Calu3 (cell line): ENCODE data around the gene FGFRL1. TPM values are rescaled to one million over a fixed set of nuclear protein-coding genes. Genes with fewer than 3 reads are reported as not detected.

Experiments
- Bru-seq: library from RNA; stranded (reverse); fragments of 400-500 nt; gene quantifications from one replicate; lab custom pipeline; 2021; lab: Mats Ljungman, UMichigan
- BruChase-seq, 2 experiments: library from RNA; stranded (reverse); fragments of 400-500 nt; gene quantifications; one replicate each; lab custom pipeline; 2021; lab: Mats Ljungman, UMichigan
- BruUV-seq: library from RNA; stranded (reverse); fragments of 400-500 nt; replicated peaks from 2 replicates; lab custom pipeline; 2021; lab: Mats Ljungman, UMichigan
- CTCF ChIA-PET: fragments of 300-600 bp; sonication (Branson Sonifier 250); formaldehyde crosslinking; loops from one replicate; lab custom pipeline; 2022; ENCODE audit warnings: antibody characterized with exemption; lab: Charles Lee
- DNase-seq: peaks from one replicate; pipeline ENCODE4 v3.0.0; 2022
- H3K27ac Mint-ChIP-seq: one replicate; pipeline ENCODE4 v1.8.0; 2022; ENCODE audit warnings: mixed read lengths; ENCODE audit not compliant: unreplicated experiment
- H3K27me3 Mint-ChIP-seq: one replicate; pipeline ENCODE4 v1.8.0; 2022; ENCODE audit warnings: mixed read lengths; ENCODE audit not compliant: unreplicated experiment
- H3K36me3 Mint-ChIP-seq: one replicate; pipeline ENCODE4 v1.8.0; 2022; ENCODE audit warnings: mild to moderate bottlenecking, moderate library complexity, mixed read lengths; ENCODE audit not compliant: insufficient read depth, unreplicated experiment
- H3K4me1 Mint-ChIP-seq: one replicate; pipeline ENCODE4 v1.8.0; 2022; ENCODE audit warnings: mild to moderate bottlenecking, low read depth, mixed read lengths; ENCODE audit not compliant: unreplicated experiment
- H3K4me3 Mint-ChIP-seq: one replicate; pipeline ENCODE4 v1.8.0; 2022; ENCODE audit warnings: mild to moderate bottlenecking, low read depth, moderate library complexity, mixed read lengths; ENCODE audit not compliant: unreplicated experiment
- H3K9me3 Mint-ChIP-seq: one replicate; pipeline ENCODE4 v1.8.0; 2022; ENCODE audit warnings: low read depth, mixed read lengths; ENCODE audit not compliant: unreplicated experiment
- CTCF ChIP-seq: fragments of 200-600 bp; IDR thresholded peaks from one replicate; pipeline ENCODE4 v1.8.0; 2022; ENCODE audit warnings: antibody characterized with exemption; ENCODE audit not compliant: unreplicated experiment
- intact Hi-C: fragments of 100-400 bp; cut with micrococcal nuclease; formaldehyde crosslinking; loops from one replicate; pipeline ENCODE4 v1.10.0; 2022; ENCODE audit not compliant: unreplicated experiment
- long read RNA-seq: library from polyadenylated mRNA; stranded (forward); transcript quantifications from one replicate; pipeline ENCODE4 v2.0.0, GENCODE V29; 2022
- total RNA-seq: library from RNA; stranded (reverse); gene quantifications from 2 replicates; pipeline ENCODE4 v1.2.3, GENCODE V29; 2022

FGFRL1 gene
- 36.8 and 43.2 TPM in 2 replicates for total RNA-seq
- Bru-seq, nascent RNA = percentile 45 among the genes with signal in this experiment
- percentile 75 among the genes with signal in this experiment for BruChase-seq, experiment 1, labeled RNA remaining after a 6-hour chase
- BruChase-seq, experiment 2, labeled RNA remaining after a 2-hour chase = percentile 61 among the genes with signal in this experiment
- long read RNA-seq, partial matches to known transcripts = 22 of 29 reads
- long read RNA-seq, other reads (novel, unspliced or antisense) = 2 of 29 reads

GRCh38 chr4:1011022-1011665 lies at the start of gene FGFRL1:
FGFRL1 (plus strand) TSS chr4:1011626; CDS start chr4:1012486, 860 bp downstream.
- Mint-ChIP-seq H3K27me3 (peaks cover 34% of the 10 kb centered on the region), H3K4me3 (peak within 1 kb of the TSS; percentile 62), H3K36me3 (peaks cover 41% of the 10 kb centered on the region), H3K4me1 (peaks cover 12% of the 10 kb centered on the region), H3K9me3 (no peaks in the 10 kb centered on the region), H3K27ac (peak within 1 kb of the TSS; percentile 56)
- CTCF ChIA-PET = interaction anchor here (1.0 kb wide), 1 partner anchor 32 kb away, joined by 3 read pairs; no protein-coding TSS in a partner anchor
- no peak for TF ChIP-seq CTCF
- BruUV-seq = no TSS peak
- intact Hi-C loops = no loop called here
- DNase-seq = peak; percentile 90

DNA sequence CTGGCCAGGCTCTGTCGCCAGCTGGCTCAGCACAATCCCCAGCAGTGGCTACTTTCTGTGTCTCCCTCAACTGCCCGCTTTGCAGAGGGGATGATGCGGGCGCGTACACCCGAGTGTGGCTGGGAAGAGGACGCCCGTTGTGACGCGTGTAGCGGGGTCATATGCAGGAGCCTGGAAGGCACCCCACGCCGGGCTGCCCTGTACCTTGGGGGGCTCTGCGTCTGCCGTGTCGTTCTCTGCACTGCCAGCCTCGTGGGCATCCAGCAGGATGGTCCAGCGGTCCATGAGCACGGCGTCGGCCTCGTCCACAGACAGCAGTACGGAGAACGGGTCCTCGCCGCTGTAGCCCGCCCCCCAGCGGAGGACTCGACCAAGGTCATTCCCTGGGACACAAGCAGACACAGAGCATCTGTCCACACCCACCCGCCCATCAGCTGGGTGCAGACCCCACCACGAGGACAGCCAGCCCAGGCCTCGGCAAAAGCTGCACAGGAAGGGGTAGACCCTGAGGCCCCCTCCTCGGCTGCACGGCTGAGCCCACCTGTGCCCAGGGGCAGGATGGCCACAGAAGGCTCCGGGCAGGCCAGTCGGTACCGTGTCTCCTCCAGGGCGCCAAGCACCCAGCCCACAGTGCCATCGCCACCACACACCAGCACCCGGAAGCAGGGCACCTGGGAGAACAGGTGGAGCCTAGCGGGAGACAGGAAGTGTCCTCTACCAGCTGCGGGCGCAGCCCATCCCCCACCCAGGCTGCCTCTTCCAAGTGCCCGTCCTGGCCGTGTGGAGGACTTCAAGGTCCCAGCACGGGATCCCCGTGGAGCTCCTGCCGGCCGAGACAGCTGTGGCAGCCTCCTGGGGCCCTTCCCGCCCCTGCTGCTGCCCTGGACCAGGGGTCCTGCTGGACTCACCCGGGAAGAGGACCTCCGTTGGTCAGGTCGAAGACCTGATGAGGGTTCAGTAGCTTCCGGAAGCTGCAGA lies 48.9 kb upstream of the FGFRL1 start:
- no peak for TF ChIP-seq CTCF
- Mint-ChIP-seq H3K4me1 (no peaks in the 10 kb centered on the region), H3K36me3 (peaks cover 17% of the 10 kb centered on the region), H3K27ac (no peak overlapping the region), H3K4me3 (no peak overlapping the region), H3K27me3 (no peaks in the 10 kb centered on the region), H3K9me3 (no peaks in the 10 kb centered on the region)
- no TSS peak for BruUV-seq
- CTCF ChIA-PET = no interaction called here
- DNase-seq = no peak
- intact Hi-C loops = no loop called here

- H3K4me3 Mint-ChIP-seq = no peak overlapping the region
- peaks cover 15% of the 10 kb centered on the region for H3K36me3 Mint-ChIP-seq
- no peak for TF ChIP-seq CTCF
- no peak for DNase-seq
- intact Hi-C loops = no loop called here
- CTCF ChIA-PET = no interaction called here
- BruUV-seq = no TSS peak
- no peaks in the 10 kb centered on the region for H3K9me3 Mint-ChIP-seq
- no peaks in the 10 kb centered on the region for H3K27me3 Mint-ChIP-seq
- H3K27ac Mint-ChIP-seq = no peak overlapping the region
- no peaks in the 10 kb centered on the region for H3K4me1 Mint-ChIP-seq
These were observed 47.9 kb upstream of the FGFRL1 start for GRCh38 chr4:963276-964225.
